GM23248 (cell line): ENCODE measurements around the gene PNMA6E.

Source experiments
- EZH2 ChIP-seq: fragments of 200-600 bp; sonication (generic); IDR thresholded peaks from 2 replicates; pipeline ENCODE4 v1.6.1; 2018; ENCODE audit warnings: antibody characterized with exemption, mild to moderate bottlenecking; ENCODE audit not compliant: insufficient read depth, poor library complexity, severe bottlenecking
- EZH2phosphoT487 ChIP-seq: fragments of 200-600 bp; sonication (generic); IDR thresholded peaks from 2 replicates; pipeline ENCODE4 v1.6.1; 2018; ENCODE audit warnings: antibody characterized with exemption, moderate library complexity, mild to moderate bottlenecking, low read depth; ENCODE audit not compliant: insufficient read depth

GRCh38 chrX:153411988-153412574 is 10.9 kb upstream of the PNMA6E start:
- TF ChIP-seq EZH2 (no peak), EZH2phosphoT487 (no peak)
